Stimulated activated CD4-positive, alpha-beta T cell treated with anti-CD3 and anti-CD28 coated beads, Interleukin-1b, Interleukin-23, amount 100 ng/mL, for 48 hours (primary cell): ENCODE results near the gene ITGA2B.
"Not testable (repeated sequence)": the region's sequence is repeated elsewhere in the genome, so short reads cannot be mapped to it uniquely, and the experiment has no call there.

Experiments
- DNase-seq: peaks from one replicate; pipeline ENCODE4 v3.0.0-alpha.2; 2020

ITGA2B gene

GRCh38 chr17:44368391-44369243 lies 20.8 kb downstream of the ITGA2B start:
- DNase-seq, result not testable (repeated sequence)

GRCh38 chr17:44367231-44367979 lies 22.0 kb downstream of the ITGA2B start:
- DNase-seq, result no peak

- not testable (repeated sequence) for DNase-seq
These were observed 24.4 kb downstream of the ITGA2B start for GRCh38 chr17:44365051-44365450.

- peak; percentile 49 for DNase-seq
These were observed 25.8 kb downstream of the ITGA2B start, which contains the start of gene FAM171A2 for GRCh38 chr17:44363613-44364159. Gene FAM171A2 (minus strand): TSS chr17:44363853. CDS start chr17:44363714, 139 bp downstream.

GRCh38 chr17:44362949-44363612 lies 26.4 kb downstream of the ITGA2B start:
- no peak for DNase-seq

- no peak for DNase-seq
These were observed 26.9 kb downstream of the ITGA2B start for GRCh38 chr17:44362459-44362948.

GRCh38 chr17:44361292-44362260 lies 27.9 kb downstream of the ITGA2B start:
- no peak for DNase-seq

- DNase-seq, result no peak
These were observed 28.6 kb downstream of the ITGA2B start for GRCh38 chr17:44360826-44361225.

GRCh38 chr17:44360144-44360533 lies 29.3 kb downstream of the ITGA2B start:
- no peak for DNase-seq

GRCh38 chr17:44359458-44360143 lies 29.8 kb downstream of the ITGA2B start:
- DNase-seq, result no peak

GRCh38 chr17:44359006-44359405 lies 30.4 kb downstream of the ITGA2B start:
- no peak for DNase-seq

GRCh38 chr17:44358066-44358465 lies 31.4 kb downstream of the ITGA2B start:
- no peak for DNase-seq

- DNase-seq, result no peak
These were observed 33.2 kb downstream of the ITGA2B start for GRCh38 chr17:44356241-44356640.

- no peak for DNase-seq
These were observed 33.8 kb downstream of the ITGA2B start for GRCh38 chr17:44355642-44356099.

GRCh38 chr17:44354582-44355561 lies 34.6 kb downstream of the ITGA2B start:
- peak; percentile 44 for DNase-seq

GRCh38 chr17:44353672-44354331 lies 35.6 kb downstream of the ITGA2B start:
- DNase-seq, result no peak

GRCh38 chr17:44352828-44353671 lies 36.4 kb downstream of the ITGA2B start:
- no peak for DNase-seq
